OCI-LY7 (cell line): ENCODE data around the gene SECISBP2. TPM values are rescaled to one million over a fixed set of nuclear protein-coding genes. Genes with fewer than 3 reads are reported as not detected.

Experiments
- BruUV-seq: library from RNA; stranded (reverse); fragments of 400-500 nt; replicated peaks from 2 replicates; lab custom pipeline; 2021; lab: Mats Ljungman, UMichigan
- CTCF ChIA-PET: fragments of 300-600 bp; sonication (Branson Sonifier 250); formaldehyde crosslinking; loops from one replicate; lab custom pipeline; 2022; ENCODE audit warnings: antibody characterized with exemption; ENCODE audit not compliant: unreplicated experiment; lab: Charles Lee
- POLR2A ChIA-PET: fragments of 300-600 bp; sonication (Branson Sonifier 250); formaldehyde crosslinking; loops from one replicate; lab custom pipeline; 2022; ENCODE audit warnings: antibody characterized with exemption; lab: Charles Lee
- DNase-seq: peaks from one replicate; pipeline ENCODE4 v3.0.0-alpha.2; 2015; ENCODE audit warnings: low spot score
- H2AFZ ChIP-seq: fragments of 200-600 bp; sonication (generic), shearing (Covaris generic); 2 replicates; pipeline ENCODE4 v1.6.1; 2014; ENCODE audit warnings: mild to moderate bottlenecking, antibody characterized with exemption, low read length, moderate library complexity
- H3K27ac ChIP-seq: fragments of 200-600 bp; sonication (generic); 2 replicates; pipeline ENCODE4 v1.5.1; 2014; ENCODE audit warnings: mixed run types, low read depth, mild to moderate bottlenecking, moderate library complexity, low read length, inconsistent platforms; ENCODE audit not compliant: poor library complexity, severe bottlenecking
- H3K36me3 ChIP-seq: fragments of 200-600 bp; sonication (generic); 2 replicates; pipeline ENCODE4 v1.6.1; 2014; ENCODE audit warnings: mild to moderate bottlenecking, antibody characterized with exemption, low read length, moderate library complexity, mixed read lengths; ENCODE audit not compliant: insufficient read depth
- H3K4me1 ChIP-seq: fragments of 200-600 bp; sonication (generic); 2 replicates; pipeline ENCODE4 v1.5.1; 2014; ENCODE audit warnings: mild to moderate bottlenecking, low read length; ENCODE audit not compliant: insufficient read depth, poor library complexity, severe bottlenecking
- H3K4me2 ChIP-seq: fragments of 200-600 bp; sonication (generic); 2 replicates; pipeline ENCODE4 v1.6.1; 2014; ENCODE audit warnings: mild to moderate bottlenecking, low read length
- H3K4me3 ChIP-seq: fragments of 200-600 bp; sonication (generic); 2 replicates; pipeline ENCODE4 v1.5.1; 2014; ENCODE audit warnings: mild to moderate bottlenecking, low read depth, low read length; ENCODE audit not compliant: poor library complexity, severe bottlenecking
- H3K79me2 ChIP-seq: fragments of 200-600 bp; sonication (generic); 2 replicates; pipeline ENCODE4 v1.6.1; 2016; ENCODE audit warnings: low read depth, mild to moderate bottlenecking, low read length, moderate library complexity, mixed read lengths; ENCODE audit not compliant: insufficient read depth
- H3K9me2 ChIP-seq: fragments of 200-600 bp; sonication (generic); 2 replicates; pipeline ENCODE4 v1.6.1; 2016; ENCODE audit warnings: mild to moderate bottlenecking, low read length, mixed read lengths; ENCODE audit not compliant: insufficient read depth
- H3K9me3 ChIP-seq: fragments of 200-600 bp; sonication (generic); 2 replicates; pipeline ENCODE4 v1.6.1; 2014; ENCODE audit warnings: mild to moderate bottlenecking, mixed run types, low read length, mixed read lengths
- H4K20me1 ChIP-seq: fragments of 200-600 bp; sonication (generic); 2 replicates; pipeline ENCODE4 v1.6.1; 2014; ENCODE audit warnings: mild to moderate bottlenecking, antibody characterized with exemption, low read length, moderate library complexity, mixed read lengths; ENCODE audit not compliant: insufficient read depth
- CTCF ChIP-seq: fragments of 200-600 bp; sonication (generic); conservative IDR thresholded peaks from 2 replicates; pipeline ENCODE4 v1.5.1; 2014; ENCODE audit warnings: mild to moderate bottlenecking, antibody characterized with exemption, low read length, moderate library complexity, mixed read lengths
- EZH2phosphoT487 ChIP-seq: fragments of 200-600 bp; sonication (generic); IDR thresholded peaks from 2 replicates; pipeline ENCODE4 v1.6.1; 2018; ENCODE audit warnings: low read depth, borderline replicate concordance, mild to moderate bottlenecking, mixed run types, antibody characterized with exemption, low read length, moderate library complexity, mixed read lengths
- intact Hi-C: fragments of 100-400 bp; cut with micrococcal nuclease; formaldehyde crosslinking; loops from one replicate; pipeline ENCODE4 v1.10.0; 2022; ENCODE audit not compliant: unreplicated experiment
- total RNA-seq, 2 experiments: library from RNA; depleted of rRNA in 1 of 2; stranded (reverse); fragments of >200 nt in 1 of 2; shearing (Covaris generic) in 1 of 2; gene quantifications; 2 replicates each; pipeline ENCODE4 v1.2.3, GENCODE V29; 2014 to 2022

The SECISBP2 gene
- total RNA-seq, 2 experiments from 2014 or later: 77.6 to 85.5 TPM

- no peak overlapping the region for H3K27ac ChIP-seq
- TF ChIP-seq CTCF (no peak), EZH2phosphoT487 (no peak)
- intact Hi-C loops: no loop called here
- no TSS peak for BruUV-seq
- CTCF ChIA-PET: no interaction called here
- H3K9me3 ChIP-seq: no peaks in the 10 kb centered on the region
- POLR2A ChIA-PET: no interaction called here
- H2AFZ ChIP-seq: no peak overlapping the region
- H3K4me1 ChIP-seq: no peaks in the 10 kb centered on the region
- DNase-seq: no peak
- H4K20me1 ChIP-seq: no peaks in the 10 kb centered on the region
- no peaks in the 10 kb centered on the region for H3K79me2 ChIP-seq
- H3K36me3 ChIP-seq: peaks cover 14% of the 10 kb centered on the region; the same call in 1 of the 2 replicates
- H3K9me2 ChIP-seq: no peaks in the 10 kb centered on the region
- H3K4me3 ChIP-seq: no peak overlapping the region
- H3K4me2 ChIP-seq: no peak overlapping the region
Measured at GRCh38 chr9:89383721-89384300, 65.5 kb downstream of the SECISBP2 start.

GRCh38 chr9:89384783-89385182 lies 66.5 kb downstream of the SECISBP2 start:
- peaks cover 21% of the 10 kb centered on the region; the same call in 1 of the 2 replicates for H3K36me3 ChIP-seq
- H4K20me1 ChIP-seq: no peaks in the 10 kb centered on the region
- TF ChIP-seq EZH2phosphoT487 (no peak), CTCF (no peak)
- no peaks in the 10 kb centered on the region for H3K9me3 ChIP-seq
- no peak overlapping the region for H3K4me3 ChIP-seq
- no peak overlapping the region for H2AFZ ChIP-seq
- BruUV-seq: no TSS peak
- intact Hi-C loops: no loop called here
- H3K4me1 ChIP-seq: no peaks in the 10 kb centered on the region
- H3K4me2 ChIP-seq: no peak overlapping the region
- H3K79me2 ChIP-seq: no peaks in the 10 kb centered on the region
- no peaks in the 10 kb centered on the region for H3K9me2 ChIP-seq
- ChIA-PET POLR2A (no interaction called here), CTCF (no interaction called here)
- no peak overlapping the region for H3K27ac ChIP-seq
- no peak for DNase-seq

GRCh38 chr9:89386206-89386605 lies 67.9 kb downstream of the SECISBP2 start:
- H3K36me3 ChIP-seq: peaks cover 34% of the 10 kb centered on the region; the same call in 1 of the 2 replicates
- no peaks in the 10 kb centered on the region for H3K9me3 ChIP-seq
- H3K9me2 ChIP-seq: no peaks in the 10 kb centered on the region
- no peak overlapping the region for H2AFZ ChIP-seq
- intact Hi-C loops: no loop called here
- no peak for DNase-seq
- H4K20me1 ChIP-seq: no peaks in the 10 kb centered on the region
- BruUV-seq: no TSS peak
- no peak for TF ChIP-seq CTCF
- no peak for TF ChIP-seq EZH2phosphoT487
- H3K27ac ChIP-seq: no peak overlapping the region
- H3K4me1 ChIP-seq: no peaks in the 10 kb centered on the region
- no peak overlapping the region for H3K4me2 ChIP-seq
- POLR2A ChIA-PET: no interaction called here
- CTCF ChIA-PET: no interaction called here
- H3K79me2 ChIP-seq: no peaks in the 10 kb centered on the region
- H3K4me3 ChIP-seq: no peak overlapping the region
